GM08714 (cell line): ENCODE measurements around the gene ASTE1.
"Not testable (repeated sequence)": the region's sequence is repeated elsewhere in the genome, so short reads cannot be mapped to it uniquely, and the experiment has no call there.

Experiments used
- H3K4me3 ChIP-seq: fragments of 200-500 bp; sonication (Bioruptor generic); 2 replicates; pipeline ENCODE4 v1.5.1; 2014; ENCODE audit warnings: mild to moderate bottlenecking, low read length, inconsistent platforms
- ZNF274 ChIP-seq: IDR thresholded peaks from 2 replicates; pipeline ENCODE4 v1.6.1; 2012; ENCODE audit warnings: mild to moderate bottlenecking, low read depth, low read length

The ASTE1 gene

DNA sequence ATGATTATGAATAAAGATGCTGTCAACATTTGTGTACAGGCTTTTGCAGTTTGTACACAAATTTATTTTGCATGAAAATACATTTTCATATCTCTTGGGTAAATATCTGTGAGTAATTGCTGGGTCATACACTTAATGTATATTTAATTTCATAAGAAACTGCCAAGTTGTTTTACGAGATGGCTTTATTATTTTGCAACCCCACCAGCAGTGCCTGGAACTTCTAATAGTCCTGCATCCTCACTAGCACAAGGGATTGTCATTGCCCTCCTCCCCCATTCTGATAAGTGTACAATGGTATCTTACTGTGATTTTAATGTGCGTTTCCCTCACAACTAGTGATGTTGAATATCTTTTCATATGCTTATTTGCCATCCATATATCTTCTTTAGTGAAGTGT lies 45.2 kb downstream of the ASTE1 start:
- TF ChIP-seq ZNF274: no peak
- H3K4me3 ChIP-seq: no peak overlapping the region

DNA sequence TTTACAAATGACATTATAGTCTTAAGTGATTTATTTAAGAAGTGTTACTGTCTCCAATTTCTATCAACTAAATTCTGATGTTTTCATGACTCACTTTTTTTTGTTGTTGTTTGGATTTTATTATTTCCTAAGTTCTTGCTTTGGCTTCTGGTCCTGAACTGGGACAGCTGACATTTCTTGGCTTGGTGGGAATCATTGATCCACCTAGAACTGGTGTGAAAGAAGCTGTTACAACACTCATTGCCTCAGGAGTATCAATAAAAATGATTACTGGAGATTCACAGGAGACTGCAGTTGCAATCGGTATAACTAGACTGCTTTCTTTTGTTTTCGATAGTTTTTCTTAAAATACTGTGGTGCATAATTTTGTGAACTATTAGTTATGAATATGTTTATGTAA lies 47.5 kb downstream of the ASTE1 start:
- TF ChIP-seq ZNF274: no peak
- H3K4me3 ChIP-seq: no peak overlapping the region

DNA sequence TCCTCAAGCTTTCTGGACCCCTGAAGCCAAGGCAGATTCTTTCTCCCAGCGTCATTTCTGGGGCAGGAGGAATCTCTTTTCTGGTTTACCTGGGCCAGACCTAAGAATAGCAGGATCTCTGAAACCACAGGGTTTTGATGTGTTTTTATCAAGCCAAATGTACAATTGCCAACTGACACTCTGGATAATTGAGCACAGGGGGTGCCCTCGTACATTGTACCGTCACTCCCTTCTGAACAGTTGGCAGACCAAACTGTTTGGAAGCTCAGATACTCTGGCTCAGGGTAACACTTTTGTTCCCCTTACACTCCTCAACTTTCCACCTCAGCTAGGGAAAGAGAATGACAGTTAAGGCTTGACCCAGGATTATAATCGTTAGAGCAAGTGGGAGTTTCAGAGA lies 49.9 kb downstream of the ASTE1 start:
- H3K4me3 ChIP-seq: no peak overlapping the region
- no peak for TF ChIP-seq ZNF274

DNA sequence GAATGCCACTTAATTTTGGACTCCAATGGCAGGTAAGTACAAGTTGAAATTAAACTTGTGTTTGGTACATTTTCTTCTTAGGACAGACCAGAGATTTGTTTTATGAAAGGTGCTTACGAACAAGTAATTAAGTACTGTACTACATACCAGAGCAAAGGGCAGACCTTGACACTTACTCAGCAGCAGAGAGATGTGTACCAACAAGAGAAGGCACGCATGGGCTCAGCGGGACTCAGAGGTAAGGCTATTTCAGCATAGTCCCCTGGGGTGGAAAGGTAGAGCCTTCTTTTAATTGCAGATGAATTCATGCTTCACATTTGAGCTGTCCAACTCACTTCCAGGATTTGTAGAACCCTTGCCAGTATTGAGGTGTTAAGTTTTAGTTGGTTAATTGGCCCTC lies 51.4 kb downstream of the ASTE1 start:
- H3K4me3 ChIP-seq: no peak overlapping the region
- no peak for TF ChIP-seq ZNF274

DNA sequence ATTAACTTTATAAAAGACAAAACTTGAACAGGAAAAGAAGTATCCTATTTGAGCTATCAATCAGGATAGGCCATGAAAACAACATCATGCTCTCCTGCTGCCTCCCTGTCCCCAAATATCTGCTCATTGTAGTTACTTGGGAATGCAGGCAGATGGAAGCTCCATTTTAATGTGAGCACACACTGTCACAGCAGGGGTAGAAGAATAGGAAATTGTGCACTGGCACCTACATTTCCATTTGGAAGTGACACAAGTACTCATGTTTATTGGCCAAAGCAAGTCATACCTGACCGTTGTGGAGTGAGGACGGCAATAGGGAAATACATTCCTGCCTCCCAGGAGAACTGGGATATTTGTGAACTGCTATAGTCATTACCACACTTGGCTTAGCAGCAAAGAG lies 52.4 kb downstream of the ASTE1 start:
- no peak overlapping the region for H3K4me3 ChIP-seq
- no peak for TF ChIP-seq ZNF274

DNA sequence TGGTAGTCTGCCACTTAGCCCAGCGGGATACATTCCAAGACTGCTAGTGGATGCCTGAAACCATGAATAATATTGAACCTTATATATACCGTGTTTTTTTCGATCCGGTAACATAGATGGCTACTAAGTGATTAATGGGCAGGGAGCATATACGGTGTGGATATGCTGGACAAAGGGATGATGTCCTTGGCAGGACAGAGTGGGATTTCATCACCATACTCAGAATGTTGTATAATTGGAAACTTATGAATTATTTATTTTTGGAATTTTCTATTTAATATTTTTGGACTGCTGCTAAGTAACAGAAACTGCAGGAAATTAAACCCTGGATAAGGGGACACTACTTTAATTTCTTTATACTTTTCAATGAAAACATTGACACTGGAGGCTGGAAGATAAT lies 53.2 kb downstream of the ASTE1 start:
- no peak overlapping the region for H3K4me3 ChIP-seq
- no peak for TF ChIP-seq ZNF274

DNA sequence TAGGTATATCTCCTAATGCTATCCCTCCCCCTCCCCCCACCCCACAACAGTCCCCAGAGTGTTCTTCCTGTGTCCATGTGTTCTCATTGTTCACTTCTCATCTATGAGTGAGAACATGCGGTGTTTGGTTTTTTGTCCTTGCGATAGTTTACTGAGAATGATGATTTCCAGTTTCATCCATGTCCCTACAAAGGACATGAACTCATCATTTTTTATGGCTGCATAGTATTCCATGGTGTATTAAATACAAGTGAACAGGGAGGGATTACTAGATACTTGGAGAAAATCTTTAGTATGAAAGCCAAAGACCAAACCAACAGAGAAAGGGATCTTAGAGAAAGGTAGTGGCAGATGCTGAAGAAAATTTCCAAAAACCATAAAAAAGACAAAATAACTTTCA lies 54.0 kb downstream of the ASTE1 start:
- not testable (repeated sequence) for H3K4me3 ChIP-seq

DNA sequence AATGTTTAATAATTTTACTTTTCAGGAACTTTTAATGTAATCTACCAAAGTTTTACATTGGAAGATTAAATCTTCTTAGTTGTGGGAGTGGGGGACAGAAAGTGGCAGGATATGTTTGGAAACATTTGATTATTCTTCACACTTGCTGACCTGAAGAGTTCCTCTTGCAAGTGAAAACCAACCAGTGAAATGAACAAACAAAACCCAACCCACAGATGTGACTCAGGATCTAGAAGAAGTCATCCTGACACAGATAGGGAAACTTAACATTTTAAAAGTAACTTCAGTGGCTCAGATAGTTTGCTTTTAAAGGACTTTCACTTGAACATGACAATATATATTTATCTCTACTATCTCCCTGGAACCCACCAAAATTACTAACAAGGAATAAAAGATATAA lies 55.4 kb downstream of the ASTE1 start:
- no peak overlapping the region for H3K4me3 ChIP-seq
- TF ChIP-seq ZNF274: no peak

DNA sequence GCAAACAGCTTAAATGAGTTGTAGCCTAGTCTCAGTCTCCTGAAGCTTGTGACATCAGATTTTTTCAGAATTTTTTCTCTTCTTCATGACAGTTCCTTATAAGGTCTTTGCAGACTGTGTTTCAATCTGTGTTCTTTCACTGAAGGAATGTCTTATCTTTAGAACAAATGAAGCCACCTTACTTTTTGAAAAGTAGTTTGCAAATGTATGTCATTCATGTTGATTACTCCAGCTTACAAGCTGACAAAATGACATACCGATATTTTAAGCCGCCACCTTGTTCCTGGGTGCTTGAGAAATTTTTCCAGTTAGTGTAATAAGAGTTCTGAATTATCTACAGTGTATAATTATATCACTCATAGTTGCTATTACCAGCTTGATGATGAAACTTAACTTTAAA lies 57.0 kb downstream of the ASTE1 start:
- TF ChIP-seq ZNF274: no peak
- no peak overlapping the region for H3K4me3 ChIP-seq

DNA sequence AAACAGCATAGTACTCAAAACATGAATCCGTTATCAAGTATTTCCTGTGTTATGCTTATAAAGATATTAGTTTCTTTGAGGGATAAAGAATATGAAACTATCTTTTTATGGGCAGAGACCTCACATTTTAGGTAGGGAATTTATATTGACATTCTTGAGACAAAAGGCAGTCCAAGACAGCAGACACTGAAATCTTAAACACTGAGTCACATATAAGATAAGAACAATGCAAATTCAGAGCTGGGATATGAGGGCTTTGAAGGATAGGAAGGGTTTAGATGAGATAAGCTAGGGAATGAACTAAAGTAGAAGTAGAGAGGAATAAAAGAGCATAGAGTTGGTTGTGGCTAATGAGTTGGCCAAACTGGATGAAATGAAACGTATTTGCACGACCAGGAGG lies 58.4 kb downstream of the ASTE1 start:
- TF ChIP-seq ZNF274: no peak
- H3K4me3 ChIP-seq: no peak overlapping the region

DNA sequence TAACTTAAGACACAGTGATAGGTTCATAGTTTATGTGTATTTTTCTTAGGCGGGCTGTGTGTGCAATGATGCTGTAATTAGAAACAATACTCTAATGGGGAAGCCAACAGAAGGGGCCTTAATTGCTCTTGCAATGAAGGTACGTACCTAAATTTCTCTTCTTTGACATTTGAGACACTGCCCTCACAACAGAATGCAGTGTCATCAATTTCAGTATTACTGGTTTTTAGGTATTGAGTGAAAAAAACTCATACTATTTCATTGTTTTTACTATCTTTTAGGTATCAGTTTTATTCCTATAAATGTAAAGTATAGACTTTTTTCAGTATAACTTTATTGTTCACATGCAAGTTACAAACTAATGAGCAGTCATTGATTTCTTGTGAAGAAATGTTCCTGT lies 59.3 kb downstream of the ASTE1 start:
- TF ChIP-seq ZNF274: no peak
- no peak overlapping the region for H3K4me3 ChIP-seq

DNA sequence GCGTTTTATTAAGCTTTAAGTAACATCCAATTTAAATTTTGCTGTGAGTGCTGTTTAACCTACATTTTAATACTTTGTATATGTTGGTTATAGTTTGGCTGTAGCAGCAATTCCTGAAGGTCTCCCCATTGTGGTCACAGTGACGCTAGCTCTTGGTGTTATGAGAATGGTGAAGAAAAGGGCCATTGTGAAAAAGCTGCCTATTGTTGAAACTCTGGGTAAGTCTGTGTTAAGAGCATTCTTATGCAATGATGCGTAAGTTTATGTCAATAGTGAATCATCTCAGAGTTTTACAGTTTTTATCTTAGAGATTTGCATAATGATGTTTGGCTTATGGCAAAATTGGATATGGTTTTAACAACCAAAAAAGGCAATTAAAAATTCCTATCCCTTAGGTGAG lies 62.7 kb downstream of the ASTE1 start:
- TF ChIP-seq ZNF274: no peak
- H3K4me3 ChIP-seq: no peak overlapping the region
